NCI-H1048 (cell line): ENCODE measurements around the gene SLC12A4.
"Not testable (repeated sequence)": the region's sequence is repeated elsewhere in the genome, so short reads cannot be mapped to it uniquely, and the experiment has no call there.

Experiments used
- DNase-seq: peaks from one replicate; lab custom pipeline; 2025; lab: John Stamatoyannopoulos, UW

The SLC12A4 gene

GRCh38 chr16:67987460-67988160, 19.2 kb upstream of the SLC12A4 start:
- no peak for DNase-seq

GRCh38 chr16:67986949-67987348, 18.5 kb upstream of the SLC12A4 start:
- DNase-seq: no peak

GRCh38 chr16:67982011-67982696, 13.7 kb upstream of the SLC12A4 start:
- DNase-seq: no peak

GRCh38 chr16:67979955-67980678, 11.7 kb upstream of the SLC12A4 start, which contains the start of gene DPEP3:
DPEP3 (minus strand) TSS chr16:67980499; CDS start chr16:67980380, 119 bp downstream.
- no peak for DNase-seq

- DNase-seq: no peak
Measured at GRCh38 chr16:67977469-67978227, 9.2 kb upstream of the SLC12A4 start.

GRCh38 chr16:67977005-67977404, 8.6 kb upstream of the SLC12A4 start:
- DNase-seq: no peak

GRCh38 chr16:67976205-67976604, 7.8 kb upstream of the SLC12A4 start:
- no peak for DNase-seq

- DNase-seq: no peak
Measured at GRCh38 chr16:67975321-67976105, 7.1 kb upstream of the SLC12A4 start.

- not testable (repeated sequence) for DNase-seq
Measured at GRCh38 chr16:67972285-67972684, 3.8 kb upstream of the SLC12A4 start.

- DNase-seq: no peak
Measured at GRCh38 chr16:67971111-67971510, 2.7 kb upstream of the SLC12A4 start.

GRCh38 chr16:67969254-67970039, 1.0 kb upstream of the SLC12A4 start:
- no peak for DNase-seq

GRCh38 chr16:67967958-67968399, 458 bp downstream of the SLC12A4 start:
- no peak for DNase-seq

- no peak for DNase-seq
Measured at GRCh38 chr16:67967183-67967957, 1.1 kb downstream of the SLC12A4 start.

- DNase-seq: no peak
Measured at GRCh38 chr16:67966549-67967182, 1.8 kb downstream of the SLC12A4 start.

GRCh38 chr16:67965668-67966548, 2.5 kb downstream of the SLC12A4 start:
- DNase-seq: no peak

- DNase-seq: no peak
Measured at GRCh38 chr16:67964477-67965131, 3.8 kb downstream of the SLC12A4 start.

GRCh38 chr16:67963662-67964321, 4.6 kb downstream of the SLC12A4 start:
- DNase-seq: no peak
